A673 (cell line): ENCODE data around the gene COMMD6. TPM values are rescaled to one million over a fixed set of nuclear protein-coding genes. Genes with fewer than 3 reads are reported as not detected.

Experiments used
- BruUV-seq: library from RNA; stranded (reverse); fragments of 400-500 nt; replicated peaks from 2 replicates; lab custom pipeline; 2021; lab: Mats Ljungman, UMichigan
- CTCF ChIA-PET: fragments of 300-600 bp; sonication (Branson Sonifier 250); formaldehyde crosslinking; loops from one replicate; lab custom pipeline; 2022; ENCODE audit warnings: antibody characterized with exemption; lab: Charles Lee
- POLR2A ChIA-PET: fragments of 300-600 bp; sonication (Branson Sonifier 250); formaldehyde crosslinking; loops from one replicate; lab custom pipeline; 2022; ENCODE audit warnings: antibody characterized with exemption; ENCODE audit not compliant: low non-redundant PET; lab: Charles Lee
- DNase-seq: peaks from one replicate; pipeline ENCODE4 v3.0.0-alpha.2; 2015; ENCODE audit warnings: low spot score
- H3K27ac ChIP-seq: fragments of 200-600 bp; sonication (generic); 2 replicates; pipeline ENCODE4 v1.5.1; 2016; ENCODE audit warnings: mixed run types, low read depth, mild to moderate bottlenecking, mixed read lengths, antibody characterized with exemption, low read length; ENCODE audit not compliant: poor library complexity, severe bottlenecking
- H3K27me3 ChIP-seq: fragments of 200-600 bp; sonication (generic); replicated peaks from 2 replicates; pipeline ENCODE4 v1.6.1; 2017; ENCODE audit warnings: mixed run types, low read depth, mild to moderate bottlenecking, mixed read lengths, antibody characterized with exemption, low read length; ENCODE audit not compliant: insufficient read depth, poor library complexity
- H3K36me3 ChIP-seq: fragments of 200-600 bp; sonication (generic); 2 replicates; pipeline ENCODE4 v1.6.1; 2016; ENCODE audit warnings: mixed run types, mild to moderate bottlenecking, mixed read lengths, antibody characterized with exemption, low read length; ENCODE audit not compliant: insufficient read depth, poor library complexity, severe bottlenecking
- H3K4me1 ChIP-seq: fragments of 200-600 bp; sonication (generic); 2 replicates; pipeline ENCODE4 v1.6.1; 2017; ENCODE audit warnings: mixed run types, mild to moderate bottlenecking, mixed read lengths, antibody characterized with exemption, low read length; ENCODE audit not compliant: insufficient read depth, poor library complexity, severe bottlenecking
- H3K4me3 ChIP-seq: fragments of 200-600 bp; sonication (generic); 2 replicates; pipeline ENCODE4 v1.5.1; 2016; ENCODE audit warnings: low read depth, mixed run types, mild to moderate bottlenecking, mixed read lengths, low read length; ENCODE audit not compliant: poor library complexity, severe bottlenecking
- H3K9me3 ChIP-seq: fragments of 200-600 bp; sonication (generic); 2 replicates; pipeline ENCODE4 v1.6.1; 2016; ENCODE audit warnings: mixed run types, low read depth, mild to moderate bottlenecking, mixed read lengths, antibody characterized with exemption, low read length; ENCODE audit not compliant: poor library complexity, severe bottlenecking
- EZH2 ChIP-seq: fragments of 200-600 bp; sonication (generic); IDR thresholded peaks from 2 replicates; pipeline ENCODE4 v1.6.1; 2017; ENCODE audit warnings: borderline replicate concordance, low read depth, mild to moderate bottlenecking, mixed read lengths, antibody characterized with exemption, low read length; ENCODE audit not compliant: poor library complexity, severe bottlenecking
- intact Hi-C: fragments of 100-400 bp; cut with micrococcal nuclease; formaldehyde crosslinking; loops from one replicate; pipeline ENCODE4 v1.10.0; 2022; ENCODE audit not compliant: unreplicated experiment
- total RNA-seq: library from RNA; stranded (reverse); gene quantifications from 2 replicates; pipeline ENCODE4 v1.2.3, GENCODE V29; 2021
- TF ChIP-seq, protein P1 (sequence below): fragments of 300-800, 200-600 bp; sonication (generic); conservative IDR thresholded peaks from 2 replicates; pipeline ENCODE4 v1.5.1; 2017; ENCODE audit warnings: low read depth, mild to moderate bottlenecking, antibody characterized with exemption, low read length, moderate library complexity, mixed read lengths

The COMMD6 gene
- total RNA-seq, 1 experiment from 2014 or later = 60.4 TPM

GRCh38 chr13:75482070-75482819 lies 55.4 kb downstream of the COMMD6 start, which contains the start of gene TBC1D4:
Gene TBC1D4 (minus strand): TSS chr13:75482169. CDS start chr13:75481767, 402 bp downstream.
- CTCF ChIA-PET = interaction anchor here (0.6 to 0.8 kb wide), 2 partner anchors 76 to 455 kb away, joined by 3 to 7 read pairs; no protein-coding TSS in a partner anchor
- peak; percentile 91 for DNase-seq
- intact Hi-C loops = loop anchor here (1.0 to 5.0 kb wide), 2 partner anchors 67 to 110 kb away; partner anchors contain the start of gene UCHL3
- Histone ChIP-seq H3K27ac (peak within 1 kb of the TSS; percentile 35), H3K4me1 (no peaks in the 10 kb centered on the region), H3K27me3 (peaks cover 32% of the 10 kb centered on the region), H3K36me3 (no peaks in the 10 kb centered on the region), H3K4me3 (peak within 1 kb of the TSS; percentile 83), H3K9me3 (no peaks in the 10 kb centered on the region)
- POLR2A ChIA-PET = no interaction called here
- no TSS peak for BruUV-seq
- TF ChIP-seq EZH2 = no peak
- TF ChIP-seq, protein P1, sequence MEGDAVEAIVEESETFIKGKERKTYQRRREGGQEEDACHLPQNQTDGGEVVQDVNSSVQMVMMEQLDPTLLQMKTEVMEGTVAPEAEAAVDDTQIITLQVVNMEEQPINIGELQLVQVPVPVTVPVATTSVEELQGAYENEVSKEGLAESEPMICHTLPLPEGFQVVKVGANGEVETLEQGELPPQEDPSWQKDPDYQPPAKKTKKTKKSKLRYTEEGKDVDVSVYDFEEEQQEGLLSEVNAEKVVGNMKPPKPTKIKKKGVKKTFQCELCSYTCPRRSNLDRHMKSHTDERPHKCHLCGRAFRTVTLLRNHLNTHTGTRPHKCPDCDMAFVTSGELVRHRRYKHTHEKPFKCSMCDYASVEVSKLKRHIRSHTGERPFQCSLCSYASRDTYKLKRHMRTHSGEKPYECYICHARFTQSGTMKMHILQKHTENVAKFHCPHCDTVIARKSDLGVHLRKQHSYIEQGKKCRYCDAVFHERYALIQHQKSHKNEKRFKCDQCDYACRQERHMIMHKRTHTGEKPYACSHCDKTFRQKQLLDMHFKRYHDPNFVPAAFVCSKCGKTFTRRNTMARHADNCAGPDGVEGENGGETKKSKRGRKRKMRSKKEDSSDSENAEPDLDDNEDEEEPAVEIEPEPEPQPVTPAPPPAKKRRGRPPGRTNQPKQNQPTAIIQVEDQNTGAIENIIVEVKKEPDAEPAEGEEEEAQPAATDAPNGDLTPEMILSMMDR = peak; percentile 90

DNA sequence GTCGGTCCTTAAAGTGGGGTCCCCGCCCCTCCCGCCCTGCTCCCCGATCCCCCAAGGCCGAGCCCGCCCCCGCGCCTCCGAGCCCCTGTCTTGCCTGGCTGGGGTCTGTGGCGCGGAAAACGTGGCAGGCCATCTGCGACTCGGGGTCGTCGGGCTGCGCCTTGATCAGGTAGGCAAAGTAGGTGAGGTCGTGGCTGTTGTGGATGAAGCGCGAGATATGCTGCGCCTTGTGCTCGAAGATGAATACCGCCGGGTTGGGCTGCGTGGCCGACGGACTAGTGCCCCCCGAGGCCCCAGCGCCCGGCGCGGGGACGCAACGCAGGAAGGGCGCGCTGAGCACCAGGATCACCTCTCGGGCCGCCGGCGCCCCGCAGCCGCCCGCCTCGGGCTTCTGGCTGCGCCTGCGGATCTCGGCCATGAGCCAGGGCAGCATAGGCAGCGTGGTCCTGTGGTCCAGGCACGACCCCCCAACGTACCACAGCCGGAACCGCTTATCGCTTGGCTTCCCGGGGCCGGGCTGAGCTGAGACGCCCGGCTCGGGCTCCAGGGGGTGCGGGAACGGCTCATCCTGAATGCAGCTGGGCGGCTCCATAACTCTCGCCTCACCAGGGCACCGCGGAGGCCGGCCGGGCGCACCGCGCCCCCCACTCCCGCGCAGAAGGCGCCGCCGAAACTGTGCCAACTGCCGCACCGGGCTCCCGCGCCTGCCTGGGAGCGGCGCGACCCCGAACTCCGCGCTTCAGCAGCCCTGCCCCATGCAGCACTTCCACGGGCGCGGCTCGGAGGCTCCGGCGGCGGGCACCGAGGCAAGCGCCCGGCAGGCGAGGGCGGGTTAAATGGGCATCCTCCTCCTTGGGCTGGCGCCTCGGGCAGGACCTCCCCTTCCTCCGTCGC lies 56.2 kb downstream of the COMMD6 start:
- Histone ChIP-seq H3K27me3 (peaks cover 32% of the 10 kb centered on the region), H3K9me3 (no peaks in the 10 kb centered on the region), H3K4me3 (peak overlapping the region; percentile 83), H3K36me3 (no peaks in the 10 kb centered on the region), H3K27ac (no peak overlapping the region), H3K4me1 (no peaks in the 10 kb centered on the region)
- no TSS peak for BruUV-seq
- TF ChIP-seq, protein P1 = no peak
- TF ChIP-seq EZH2 = no peak
- POLR2A ChIA-PET = no interaction called here
- intact Hi-C loops = loop anchor here (1.0 to 5.0 kb wide), 2 partner anchors 68 to 109 kb away; partner anchors contain the start of gene UCHL3
- CTCF ChIA-PET = interaction anchor here (0.6 to 0.8 kb wide), 2 partner anchors 76 to 454 kb away, joined by 3 to 7 read pairs; no protein-coding TSS in a partner anchor
- peak; percentile 39 for DNase-seq

- Histone ChIP-seq H3K4me1 (no peaks in the 10 kb centered on the region), H3K36me3 (no peaks in the 10 kb centered on the region), H3K9me3 (no peaks in the 10 kb centered on the region), H3K27me3 (peaks cover 32% of the 10 kb centered on the region), H3K4me3 (peak overlapping the region; percentile 83), H3K27ac (no peak overlapping the region)
- ChIA-PET CTCF (no interaction called here), POLR2A (no interaction called here)
- DNase-seq = peak; percentile 45
- no TSS peak for BruUV-seq
- intact Hi-C loops = loop anchor here (5.0 kb wide), 1 partner anchor 108 kb away; no protein-coding TSS in a partner anchor
- TF ChIP-seq, protein P1 = no peak
- no peak for TF ChIP-seq EZH2
Measured at GRCh38 chr13:75480671-75481175, 56.9 kb downstream of the COMMD6 start.
